NCI-H146 treated with DMSO at 0.1 percent for 48 hours (cell line): ENCODE data around the gene CBX8.

Experiments used
- DNase-seq: peaks from one replicate; lab custom pipeline; 2025; ENCODE audit not compliant: unreplicated experiment; lab: John Stamatoyannopoulos, UW

Gene CBX8

DNA sequence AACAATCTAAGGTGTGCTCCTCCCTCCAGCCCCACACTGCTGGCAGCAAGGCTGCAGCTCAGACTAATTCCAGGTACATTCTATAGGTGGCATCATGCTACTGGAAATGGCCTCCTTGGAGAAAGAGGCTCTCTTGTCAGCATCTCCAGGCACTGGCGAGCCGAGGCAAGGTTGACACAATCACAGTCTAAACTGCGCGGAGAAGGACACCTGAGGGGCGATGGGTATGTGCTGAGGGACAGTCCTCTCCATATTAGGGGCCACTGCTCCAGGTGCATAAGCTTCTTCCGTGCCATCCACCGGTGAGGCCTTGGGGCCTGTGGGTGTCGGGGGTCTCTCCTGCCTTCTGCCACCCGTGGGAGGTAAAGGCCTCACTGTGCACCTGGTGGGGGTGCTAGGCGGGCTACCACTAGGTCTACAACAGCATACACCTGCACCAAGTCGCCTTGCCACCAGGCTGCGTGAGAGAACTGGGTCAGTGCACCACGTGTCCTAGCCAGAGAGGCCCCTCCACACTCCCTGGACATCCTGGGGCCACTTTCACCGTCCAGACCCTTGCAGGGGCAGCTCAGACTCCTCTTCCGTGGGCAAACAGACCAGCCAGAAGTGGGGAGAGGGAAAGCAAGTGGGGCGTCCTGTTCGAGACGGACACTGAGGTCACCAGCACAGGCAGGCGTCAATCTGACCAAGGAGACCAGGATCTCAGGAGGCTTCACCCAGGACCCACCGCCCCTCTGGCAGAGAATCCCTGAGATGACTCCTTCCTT lies 12.1 kb upstream of the CBX8 start:
- DNase-seq: peak; percentile 29

DNA sequence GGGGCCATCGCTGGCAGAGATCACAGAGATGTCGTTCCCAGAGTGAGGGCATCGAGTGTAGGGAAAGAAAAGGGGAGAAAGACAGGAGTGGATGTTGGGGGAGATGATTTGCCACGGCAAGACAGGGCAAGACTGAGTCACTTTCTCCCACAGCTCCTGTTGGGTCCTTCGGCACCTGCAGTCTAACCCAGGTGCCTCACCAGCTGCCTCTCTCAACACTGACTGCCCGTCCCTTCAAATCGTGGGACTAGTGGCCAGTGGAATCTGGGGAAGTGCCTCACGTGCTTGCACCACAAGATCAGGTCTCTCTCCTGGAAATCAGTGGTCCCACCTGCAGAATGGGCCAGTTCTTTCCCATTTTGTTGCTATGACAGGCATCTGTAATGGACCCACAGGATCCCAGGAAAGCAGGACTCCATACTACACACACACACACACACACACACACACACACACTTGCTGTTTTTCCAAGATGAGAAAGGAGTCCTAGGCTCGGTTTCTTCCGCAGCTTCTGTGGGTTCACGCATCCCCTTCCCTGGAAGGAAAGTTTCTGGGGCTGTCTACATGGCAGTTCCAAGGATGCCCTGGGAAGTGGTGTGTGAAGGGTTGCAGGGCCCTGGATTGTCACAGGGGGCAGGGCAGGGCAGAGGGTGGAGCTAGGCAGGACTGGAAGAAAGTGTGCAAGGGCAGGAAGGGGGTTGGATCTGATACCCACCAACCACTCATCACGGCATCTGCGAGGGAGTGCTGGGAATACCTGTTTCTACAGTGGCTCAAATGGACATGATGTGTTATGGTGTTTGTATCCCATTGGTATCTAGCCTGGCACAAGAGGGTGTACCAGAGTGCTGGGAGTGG lies 10.2 kb upstream of the CBX8 start:
- DNase-seq: no peak

DNA sequence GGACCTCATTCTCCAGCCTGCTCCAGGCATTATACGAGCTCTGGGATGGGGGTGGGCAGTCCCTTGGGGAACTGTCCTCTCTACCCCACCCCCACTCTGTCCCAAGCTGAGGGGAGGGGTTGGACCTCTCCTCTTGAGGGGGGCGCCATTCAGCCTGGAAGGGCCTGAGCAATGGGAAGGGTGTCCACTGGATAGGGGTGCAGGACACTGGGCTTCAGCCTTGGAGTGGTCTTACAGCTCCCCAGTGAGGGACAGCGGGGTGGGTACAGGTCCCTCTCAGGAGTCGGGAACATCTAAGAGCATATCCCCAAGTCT lies 9.5 kb upstream of the CBX8 start:
- DNase-seq: no peak

DNA sequence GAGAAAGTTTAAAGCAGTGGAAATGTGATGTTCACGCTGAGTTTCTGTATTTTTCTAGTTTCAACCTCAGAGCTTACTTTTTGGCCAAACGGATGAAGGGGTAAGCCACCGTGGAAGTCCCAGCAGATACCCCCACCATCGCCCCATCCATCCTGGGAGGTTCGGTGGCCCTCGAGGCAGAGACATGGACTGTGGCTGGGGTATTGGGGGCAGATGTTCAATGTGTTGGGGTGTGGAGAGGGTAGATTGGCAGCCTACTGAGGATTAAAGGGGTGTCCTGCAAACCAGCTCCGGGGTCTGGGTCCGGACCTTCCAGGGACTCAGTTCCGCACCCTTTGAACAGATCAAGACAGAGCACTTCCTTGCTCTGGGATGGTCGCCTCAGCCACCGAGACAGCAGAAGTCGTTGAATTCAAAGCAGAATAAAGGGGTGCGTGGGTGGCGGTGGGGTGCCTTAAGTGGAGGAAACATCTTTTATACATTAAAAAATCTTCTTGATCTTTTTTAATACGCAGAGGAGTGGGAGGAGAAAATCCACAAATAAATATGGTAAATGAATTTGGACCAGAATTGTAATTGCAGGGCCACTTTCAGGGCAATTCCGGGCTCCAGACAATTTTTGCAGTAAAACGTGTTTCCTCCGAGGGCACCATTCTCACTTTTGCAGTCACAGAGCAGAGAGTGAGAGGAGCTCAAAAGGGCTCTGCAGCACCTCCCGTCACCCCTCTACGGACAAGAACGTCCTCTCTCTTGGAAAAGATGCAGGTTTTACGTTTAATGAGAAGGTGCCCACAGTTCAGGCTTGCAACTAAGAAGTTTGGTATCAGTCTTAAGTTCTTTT lies 8.2 kb upstream of the CBX8 start:
- no peak for DNase-seq

DNA sequence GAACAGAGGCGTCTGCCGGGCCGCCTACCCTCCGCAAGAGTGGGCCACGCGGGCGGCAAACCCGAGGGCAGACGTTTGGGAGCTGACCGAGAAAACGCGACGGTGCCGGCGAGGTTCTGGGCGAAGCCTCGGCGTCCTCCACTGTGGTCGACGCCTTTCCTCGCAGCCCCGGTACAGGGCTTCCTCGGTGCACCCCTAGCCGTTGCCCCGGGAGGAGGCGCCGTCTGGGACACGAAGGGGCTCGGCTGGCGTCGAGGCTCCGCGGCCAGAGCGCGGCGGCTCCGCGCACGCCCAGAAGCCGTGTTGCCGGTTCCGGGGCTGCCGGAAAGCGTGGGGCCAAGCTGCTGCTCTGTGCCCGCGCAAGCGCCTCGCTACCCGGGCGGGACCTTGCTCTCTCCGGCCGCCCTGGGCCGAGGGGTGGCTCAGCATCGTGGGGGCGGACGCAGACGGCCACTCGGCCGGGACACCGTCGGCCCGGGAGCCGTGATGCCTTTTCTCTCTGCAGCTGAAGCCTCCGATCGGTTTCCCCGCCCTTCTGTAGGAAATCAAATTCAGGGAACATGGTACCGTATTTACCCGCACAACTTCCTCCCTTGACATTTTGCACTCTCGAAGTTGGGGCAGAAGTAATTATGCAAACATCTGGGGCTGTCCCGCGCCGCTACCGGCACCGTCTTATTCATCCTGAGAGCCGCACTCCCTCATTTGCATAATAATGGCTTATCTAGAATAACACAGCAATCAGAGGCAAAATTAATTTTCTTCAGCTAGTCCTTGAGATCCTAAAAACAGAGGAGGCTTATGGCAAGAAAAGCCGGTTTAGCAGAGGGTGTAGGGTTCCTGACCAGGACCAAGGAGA lies 7.3 kb upstream of the CBX8 start:
- no peak for DNase-seq

DNA sequence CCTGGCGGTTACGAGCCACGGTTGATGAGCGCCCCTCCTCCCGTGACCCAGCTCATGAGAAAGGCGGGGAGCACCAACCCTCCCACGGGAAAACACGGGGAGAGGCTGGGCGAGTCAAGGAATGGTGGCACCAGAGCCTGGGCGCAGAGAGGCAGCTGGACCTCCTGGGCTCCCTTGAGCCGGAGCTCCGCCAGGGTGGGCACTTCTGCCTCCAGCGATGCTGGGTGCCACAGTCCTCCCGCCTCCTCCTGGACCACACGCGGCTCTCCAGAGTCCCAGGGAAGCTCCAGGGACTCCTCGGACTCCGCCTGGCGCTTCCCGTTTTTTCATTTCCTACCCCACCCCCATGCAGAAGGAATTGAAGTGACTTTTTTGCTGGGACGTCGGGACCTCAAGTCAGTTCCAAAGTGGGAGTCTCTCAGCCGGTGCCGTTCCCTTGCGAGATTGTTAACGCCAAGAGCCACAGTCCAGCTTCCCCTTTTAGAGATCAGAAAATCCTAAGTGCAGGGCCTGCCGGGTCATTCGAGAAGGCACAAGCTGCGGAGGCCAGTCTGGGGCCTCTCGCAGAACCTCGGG lies 6.6 kb upstream of the CBX8 start:
- no peak for DNase-seq

DNA sequence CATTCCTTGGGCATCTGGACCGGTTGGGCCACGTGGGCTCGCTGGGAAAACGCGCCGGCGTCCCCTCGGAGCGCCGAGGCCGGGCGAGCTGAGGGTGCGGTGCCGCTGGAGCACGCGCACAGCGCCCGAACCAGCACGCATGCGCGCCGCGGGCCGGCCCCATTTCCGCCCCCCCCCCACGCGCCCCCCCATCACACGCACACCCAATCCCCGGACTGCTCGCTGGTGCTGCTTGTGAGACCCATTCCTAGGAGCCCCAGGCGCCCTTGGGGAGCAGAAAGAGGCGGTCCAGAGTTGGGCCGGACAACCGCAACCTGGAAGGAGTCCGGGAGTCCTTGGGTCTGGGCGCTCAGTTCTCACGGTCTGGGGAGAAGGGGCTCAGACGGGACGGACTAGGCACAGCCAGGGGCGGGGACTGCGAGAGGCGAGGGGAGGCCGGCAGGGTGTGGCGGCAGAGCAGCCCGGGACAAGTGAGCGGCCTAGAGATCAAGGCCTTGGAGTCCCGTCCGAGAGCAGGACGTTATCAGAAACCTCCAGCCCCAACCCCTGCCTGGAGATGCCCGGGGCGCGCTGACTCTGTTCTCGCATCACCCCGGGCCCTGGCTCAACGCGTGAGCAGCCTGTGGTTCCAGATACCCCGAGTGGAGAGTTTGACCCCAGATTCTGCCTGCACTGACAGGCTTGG lies 6.0 kb upstream of the CBX8 start:
- DNase-seq: no peak

DNA sequence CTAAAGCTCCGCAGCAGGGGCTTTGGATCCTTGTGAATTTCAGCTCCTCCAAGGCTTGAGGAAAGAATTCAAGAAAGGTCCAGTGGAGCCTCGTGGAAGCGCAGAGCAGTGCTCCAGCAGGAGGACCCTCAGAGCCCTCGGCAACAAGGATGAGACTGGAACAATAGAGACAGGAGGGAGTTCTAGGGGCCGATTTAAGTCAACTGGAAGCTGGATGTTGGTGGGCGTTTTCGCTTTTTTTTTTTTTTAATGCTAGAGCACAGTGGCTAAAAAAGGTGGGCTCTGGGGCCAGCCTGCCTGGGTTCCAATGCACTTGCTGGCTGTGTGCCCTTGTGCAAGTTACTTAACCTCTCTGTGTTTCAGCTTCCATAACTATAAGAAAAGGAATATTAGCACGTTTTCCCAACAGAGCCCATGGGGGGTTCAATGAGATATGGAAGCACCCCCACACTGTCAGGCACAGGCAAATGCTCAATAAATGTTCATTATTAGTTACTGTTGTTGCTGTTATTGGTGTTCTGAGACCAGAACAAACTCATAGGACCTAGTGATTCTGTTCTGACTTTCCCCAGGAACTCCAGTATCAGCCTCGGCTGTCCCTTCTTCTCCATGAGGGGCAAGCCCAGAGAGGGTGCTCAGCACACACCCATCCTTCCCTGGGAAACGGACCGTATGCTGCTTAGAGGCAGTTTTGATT lies 5.3 kb upstream of the CBX8 start:
- DNase-seq: no peak

DNA sequence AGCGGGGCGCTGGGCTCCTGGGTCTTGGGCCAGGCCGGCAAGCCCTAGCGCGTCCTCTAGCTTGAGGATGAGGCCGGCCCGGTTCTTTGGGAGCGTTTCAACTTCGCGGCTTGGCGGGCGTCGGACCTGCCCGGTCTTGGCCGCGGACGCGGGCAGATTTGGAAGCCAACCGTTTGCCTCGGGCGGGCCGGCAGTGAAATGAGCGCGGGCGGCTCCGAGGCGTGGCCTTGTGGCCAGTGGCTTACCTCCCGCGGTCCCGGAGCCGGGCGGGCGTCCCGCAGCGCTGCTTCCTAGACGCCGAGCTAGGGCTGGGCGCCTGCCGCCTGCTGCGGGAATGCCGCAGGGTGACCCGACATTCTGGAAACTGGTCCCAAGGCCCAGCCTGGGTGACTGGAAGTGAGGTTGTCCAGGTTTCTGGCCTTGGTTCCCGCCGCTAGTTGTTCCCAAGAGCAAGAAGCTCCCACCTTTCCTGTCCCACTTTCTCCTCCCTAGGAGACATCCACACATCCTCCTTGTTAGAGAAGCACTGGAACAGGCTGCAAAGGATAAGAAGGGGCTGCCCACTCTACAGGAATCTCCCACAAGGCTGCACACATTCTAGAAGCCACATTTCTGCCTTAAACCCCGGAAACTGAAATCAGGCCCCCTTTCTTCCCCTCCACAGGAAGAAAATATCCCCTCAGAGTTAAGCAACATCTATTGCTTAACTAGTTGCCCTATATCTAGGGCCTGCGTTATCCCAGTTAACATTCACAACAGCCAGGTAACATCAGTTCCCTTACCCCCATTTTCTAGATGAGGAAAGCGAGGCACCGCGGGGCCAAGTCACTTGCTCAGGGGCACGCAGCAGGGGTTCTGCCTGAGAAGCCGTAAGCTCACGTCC lies 4.5 kb upstream of the CBX8 start:
- peak; percentile 12 for DNase-seq

DNA sequence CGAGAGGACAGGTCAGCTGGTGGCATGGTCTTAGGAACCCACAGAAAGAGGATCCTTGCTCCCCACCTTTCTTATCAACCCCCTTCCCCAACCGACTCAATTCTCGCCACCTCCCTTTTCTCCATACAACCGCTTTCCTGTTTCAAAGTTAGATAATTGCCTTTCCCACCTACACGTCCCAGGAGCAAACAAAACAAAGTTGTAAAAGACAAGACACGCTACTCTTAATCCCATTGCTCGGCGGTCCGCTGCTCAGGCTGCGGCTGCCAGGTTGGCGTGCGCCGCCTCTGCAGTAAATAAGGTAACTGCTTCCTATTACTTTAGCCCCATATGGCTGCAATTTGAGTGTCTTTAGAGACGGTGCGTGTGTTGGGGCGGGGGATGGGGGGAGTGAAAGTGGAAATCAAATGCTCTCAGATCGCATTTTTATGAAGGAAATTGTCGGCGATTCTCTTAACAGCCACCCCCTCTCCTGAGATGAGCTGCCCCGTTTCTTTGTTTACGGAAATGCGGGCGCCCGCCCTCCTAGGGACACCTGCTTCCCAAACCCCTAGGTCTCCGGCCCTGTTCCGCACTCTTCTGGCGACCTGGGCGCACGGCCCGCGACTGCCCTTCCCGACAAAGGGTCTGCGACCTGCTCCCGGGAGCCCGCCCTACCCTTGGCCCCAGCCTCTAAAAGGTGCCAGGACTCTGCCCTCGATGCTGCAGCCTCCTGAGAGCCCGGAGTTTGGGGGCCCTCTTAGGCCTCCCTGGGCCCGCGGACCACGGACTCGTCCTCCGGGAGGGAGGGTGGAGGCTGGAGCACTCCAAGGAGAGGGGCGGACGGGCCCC lies 3.7 kb upstream of the CBX8 start:
- peak; percentile 55 for DNase-seq

DNA sequence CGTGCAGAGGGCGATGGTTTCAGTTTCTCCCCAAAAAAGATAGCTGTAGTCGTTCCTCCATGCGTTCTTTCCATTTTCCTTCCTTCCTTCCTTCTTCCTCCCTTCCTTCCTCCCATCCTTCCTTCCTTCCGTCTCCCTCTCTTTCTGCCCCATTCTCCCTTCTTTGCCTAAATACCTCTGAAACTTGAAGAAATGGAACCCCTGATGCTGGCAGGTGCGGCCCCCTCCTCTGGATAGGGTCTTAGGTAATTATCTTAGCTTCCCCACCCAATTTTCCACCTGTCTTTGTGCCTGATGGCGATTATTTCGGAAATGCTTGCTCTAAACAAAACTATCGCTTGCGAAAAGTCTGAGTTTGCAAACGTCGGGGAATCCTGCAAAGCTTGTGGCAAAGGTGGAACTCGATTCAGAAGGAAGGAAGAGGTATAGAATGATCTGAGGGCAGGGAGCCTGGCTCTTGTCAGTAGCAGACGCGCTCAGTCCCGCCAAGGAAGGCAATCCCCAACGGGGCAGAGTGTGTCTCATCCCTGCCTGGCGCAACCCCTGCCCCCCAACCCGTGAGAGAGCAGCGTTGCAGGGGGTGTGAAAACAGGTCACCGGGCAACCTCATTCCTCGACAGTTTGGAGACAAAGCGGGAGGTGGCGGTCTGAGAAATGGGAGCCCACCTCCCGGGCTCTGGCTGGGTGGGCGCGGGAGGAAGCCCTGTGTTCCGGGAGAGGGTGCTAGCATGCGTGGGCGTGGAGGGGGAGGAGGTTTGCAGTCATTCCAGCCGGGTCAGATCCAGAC lies 2.9 kb upstream of the CBX8 start:
- no peak for DNase-seq

DNA sequence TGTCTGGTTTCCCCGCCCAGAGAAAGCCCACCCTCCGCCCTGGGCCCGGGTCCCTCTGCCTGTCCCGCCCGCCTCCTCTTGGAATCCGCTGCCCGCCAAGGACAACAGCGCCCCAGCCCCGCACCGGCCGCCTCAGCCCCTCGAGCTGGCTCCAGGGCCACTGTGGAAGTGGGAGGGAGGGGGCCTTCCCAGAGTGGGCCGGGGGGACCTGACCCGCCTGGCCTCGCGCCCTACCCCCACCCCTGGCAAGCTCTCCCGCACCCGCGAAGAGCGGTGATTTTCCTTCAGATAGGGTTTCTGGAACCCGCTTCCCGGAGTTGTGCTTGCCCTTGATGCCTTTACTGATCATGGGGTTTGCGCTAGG lies 2.3 kb upstream of the CBX8 start:
- no peak for DNase-seq

DNA sequence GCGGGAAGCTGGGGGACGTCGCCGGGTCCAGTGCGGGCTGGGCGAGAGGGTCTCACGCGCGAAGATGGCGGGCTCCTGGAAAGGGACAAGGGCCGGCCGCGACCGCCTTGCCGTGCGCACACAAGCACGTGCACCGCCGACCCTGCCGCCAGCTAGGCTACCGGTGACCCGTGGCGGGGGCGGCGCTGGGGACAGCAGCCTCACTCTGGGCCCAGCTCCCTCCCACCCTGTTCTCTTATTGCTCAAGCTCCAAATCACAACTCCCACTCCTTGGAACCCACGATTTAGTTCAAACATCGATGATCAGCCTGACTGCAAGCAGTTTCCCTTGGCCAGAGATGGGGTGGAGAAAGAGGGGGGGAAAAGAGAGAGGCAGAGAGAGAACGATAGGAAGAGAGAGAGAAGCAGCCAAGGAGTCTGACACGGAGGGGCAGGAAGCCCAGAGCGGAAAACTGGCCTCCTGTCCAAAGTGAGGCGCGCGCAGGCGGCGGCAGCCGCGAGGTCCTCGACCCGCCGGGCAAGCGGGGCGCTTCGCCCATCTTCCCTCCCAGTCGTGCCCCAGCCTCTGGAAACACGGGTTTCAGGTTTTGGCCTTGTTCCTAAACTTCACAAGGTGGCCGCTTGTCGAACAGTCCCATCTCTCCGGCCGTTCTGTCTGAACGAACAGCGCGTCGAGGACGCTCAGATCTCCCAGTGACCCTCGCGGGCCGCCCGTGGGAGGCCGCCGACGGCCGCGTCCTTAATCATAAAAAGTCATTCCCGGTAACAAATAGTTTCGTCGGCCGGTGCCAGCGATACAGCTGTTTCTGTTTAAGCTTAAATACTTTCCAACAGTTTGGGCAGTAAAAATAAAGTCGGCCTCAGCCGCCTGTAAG lies 1.7 kb upstream of the CBX8 start:
- no peak for DNase-seq

DNA sequence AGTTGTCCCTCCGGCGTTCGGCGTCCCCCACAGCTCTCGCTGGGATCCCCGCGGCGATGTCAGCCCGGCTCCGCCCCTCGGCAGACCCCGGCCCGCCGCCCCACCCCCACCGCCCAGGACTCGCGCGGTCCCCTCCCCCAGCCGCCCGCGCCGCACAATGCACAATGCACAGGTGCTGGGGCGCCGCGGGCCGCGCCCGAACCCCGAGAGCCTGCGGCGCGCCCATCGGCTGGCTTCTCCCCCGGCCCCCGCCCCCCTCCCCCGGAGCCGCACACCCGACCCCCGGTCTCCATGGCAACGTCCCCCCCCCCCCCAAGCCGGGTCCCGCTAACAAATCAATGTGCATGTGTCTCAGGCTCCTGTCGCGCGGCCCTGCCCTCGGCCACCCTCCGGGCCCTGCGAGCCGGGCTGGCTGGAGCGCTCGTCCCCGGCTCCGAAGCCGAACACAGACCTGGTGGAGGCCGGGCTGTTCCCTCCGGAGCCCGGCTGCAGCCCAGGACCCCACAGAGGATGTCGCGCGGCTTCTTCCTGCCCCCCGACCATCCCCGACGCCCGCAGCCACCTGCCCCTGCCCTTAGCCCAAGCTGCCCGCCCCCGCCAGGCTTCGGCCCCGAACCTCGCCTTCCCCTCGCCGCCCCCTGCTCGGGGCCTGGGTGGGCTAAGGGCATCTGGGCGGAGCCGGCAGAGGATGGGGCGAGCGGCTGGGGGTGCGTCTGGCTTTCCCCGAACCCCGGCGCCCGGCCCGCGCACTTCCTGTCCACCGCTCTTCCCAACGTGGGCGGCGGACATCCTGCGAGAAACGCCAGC lies 818 bp upstream of the CBX8 start:
- DNase-seq: peak; percentile 48

DNA sequence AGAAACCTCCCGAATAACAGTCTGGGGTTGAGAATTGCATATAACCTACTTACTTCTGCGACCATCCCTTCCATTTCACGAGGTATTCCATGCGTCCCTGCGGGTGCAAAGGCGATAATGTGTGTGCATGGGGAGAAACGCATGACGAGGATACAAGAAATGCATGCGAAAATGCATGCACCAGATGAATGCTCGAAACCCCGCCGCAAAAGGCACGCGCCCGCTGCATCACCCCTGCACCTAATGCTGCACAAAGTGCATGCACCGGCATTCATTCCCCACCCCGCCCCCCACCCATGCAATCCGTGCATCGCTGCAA lies 474 bp downstream of the CBX8 start:
- DNase-seq: no peak
